Stimulated activated CD8-positive, alpha-beta memory T cell treated with anti-CD3 and anti-CD28 coated beads, Interleukin-15, amount 100 ng/mL, for 1 hour (primary cell): Measurements from ENCODE around the gene RNF187.

Experiments used
- DNase-seq: peaks from one replicate; pipeline ENCODE4 v3.0.0-alpha.2; 2020; ENCODE audit warnings: low read depth

The RNF187 gene

GRCh38 chr1:228510101-228510802, 23.1 kb downstream of the RNF187 start:
- DNase-seq: no peak

GRCh38 chr1:228510803-228511413, 23.7 kb downstream of the RNF187 start:
- DNase-seq: no peak

- DNase-seq: no peak
Measured at GRCh38 chr1:228511546-228512445, 24.6 kb downstream of the RNF187 start.

GRCh38 chr1:228512781-228513198, 25.6 kb downstream of the RNF187 start:
- no peak for DNase-seq

- DNase-seq: no peak
Measured at GRCh38 chr1:228513236-228513900, 26.2 kb downstream of the RNF187 start.

- DNase-seq: no peak
Measured at GRCh38 chr1:228514421-228514820, 27.2 kb downstream of the RNF187 start.

- DNase-seq: peak; percentile 10
Measured at GRCh38 chr1:228515200-228515834, 28.1 kb downstream of the RNF187 start.

GRCh38 chr1:228517655-228518054, 30.5 kb downstream of the RNF187 start:
- DNase-seq: no peak

- no peak for DNase-seq
Measured at GRCh38 chr1:228527596-228527995, 40.4 kb downstream of the RNF187 start.

GRCh38 chr1:228528612-228529011, 41.4 kb downstream of the RNF187 start:
- DNase-seq: no peak

GRCh38 chr1:228530086-228530758, 43.0 kb downstream of the RNF187 start:
- no peak for DNase-seq

GRCh38 chr1:228530951-228531731, 44.0 kb downstream of the RNF187 start:
- no peak for DNase-seq

GRCh38 chr1:228538831-228539230, 51.6 kb downstream of the RNF187 start:
- DNase-seq: no peak

- no peak for DNase-seq
Measured at GRCh38 chr1:228540161-228540917, 53.2 kb downstream of the RNF187 start.

GRCh38 chr1:228541725-228542124, 54.5 kb downstream of the RNF187 start:
- no peak for DNase-seq

- DNase-seq: no peak
Measured at GRCh38 chr1:228542376-228542775, 55.2 kb downstream of the RNF187 start.

- no peak for DNase-seq
Measured at GRCh38 chr1:228542981-228543380, 55.8 kb downstream of the RNF187 start.

- no peak for DNase-seq
Measured at GRCh38 chr1:228543396-228543795, 56.2 kb downstream of the RNF187 start.

GRCh38 chr1:228544021-228544850, 57.1 kb downstream of the RNF187 start:
- no peak for DNase-seq
